ENCODE measurements around the gene ZNF474. TPM values are rescaled to one million over a fixed set of nuclear protein-coding genes. Genes with fewer than 3 reads are reported as not detected.

The ZNF474 gene
- total and polyA plus RNA-seq, 2 of the 8 experiments (the other 6 are each of a cell fraction or from before 2014, with no cell fraction given), result not detected

DNA sequence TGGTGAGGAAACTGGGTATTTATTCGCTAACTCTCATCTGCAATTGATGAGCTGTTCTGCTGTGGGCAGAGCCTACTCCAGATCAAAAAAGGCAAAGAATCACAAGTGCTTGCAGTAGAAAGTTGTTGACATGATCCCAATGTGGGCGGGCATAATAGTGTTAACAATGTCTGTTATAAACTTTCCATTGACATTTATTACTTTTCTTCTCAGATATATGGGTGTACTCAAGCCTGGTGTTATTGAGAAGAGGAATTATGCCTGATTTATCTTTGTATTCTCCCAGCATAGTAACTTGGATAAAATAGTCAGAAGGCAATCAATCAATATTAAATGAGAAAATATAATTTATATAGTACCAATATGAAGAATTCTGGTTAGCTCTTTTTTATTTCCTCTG lies 47.8 kb downstream of the ZNF474 start:
- H2AK5ac ChIP-seq (ENCODE audit: low read depth, low read length), result no peak overlapping the region
- TF ChIP-seq HDAC6 (IDR thresholded peaks at IDR 0.05; ENCODE audit: low read depth, low read length) (no peak), BCL11A (IDR thresholded peaks at IDR 0.05; ENCODE audit: low read depth in 2 of 2, low read length in 2 of 2) (no peak), BACH1 (IDR thresholded peaks at IDR 0.05; ENCODE audit: low read length) (no peak), ZNF274 (IDR thresholded peaks at IDR 0.05; ENCODE audit: borderline replicate concordance, extremely low read depth, low read length) (no peak), EGR1 (IDR thresholded peaks at IDR 0.05; ENCODE audit: borderline replicate concordance, low read depth, low read length) (no peak), JUN (IDR thresholded peaks at IDR 0.05; ENCODE audit: low read depth, low read length) (no peak)
- TF ChIP-seq, protein P1, sequence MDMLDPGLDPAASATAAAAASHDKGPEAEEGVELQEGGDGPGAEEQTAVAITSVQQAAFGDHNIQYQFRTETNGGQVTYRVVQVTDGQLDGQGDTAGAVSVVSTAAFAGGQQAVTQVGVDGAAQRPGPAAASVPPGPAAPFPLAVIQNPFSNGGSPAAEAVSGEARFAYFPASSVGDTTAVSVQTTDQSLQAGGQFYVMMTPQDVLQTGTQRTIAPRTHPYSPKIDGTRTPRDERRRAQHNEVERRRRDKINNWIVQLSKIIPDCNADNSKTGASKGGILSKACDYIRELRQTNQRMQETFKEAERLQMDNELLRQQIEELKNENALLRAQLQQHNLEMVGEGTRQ (IDR thresholded peaks at IDR 0.05; ENCODE audit: low read length), result no peak
- no peak overlapping the region for H3K4me2 ChIP-seq (ENCODE audit: insufficient read depth in 1 of 2, low read depth in 2 of 2, low read length in 2 of 2)
- H3K36me3 ChIP-seq (ENCODE audit: control insufficient read depth in 2 of 4, insufficient read depth in 4 of 4, low read length in 3 of 4), result no peaks in the 10 kb centered on the region
- H3K79me1 ChIP-seq (ENCODE audit: low read depth, low read length), result no peaks in the 10 kb centered on the region
- H4K20me1 ChIP-seq (replicated peaks in 1 of 2; ENCODE audit: control insufficient read depth in 1 of 2, insufficient read depth in 2 of 2, low read length in 2 of 2), result no peaks in the 10 kb centered on the region
- H3K27me3 ChIP-seq (replicated peaks in 1 of 4; ENCODE audit: control insufficient read depth in 3 of 4, extremely low read depth in 1 of 4, insufficient read depth in 3 of 4, low read length in 3 of 4), result no peaks in the 10 kb centered on the region
- WGBS, 2 experiments (ENCODE audit: extremely low coverage in 1 of 2, insufficient coverage in 1 of 2, insufficient read length in 1 of 2, insufficient replicate concordance in 2 of 2, low coverage in 1 of 2, low lambda C conversion rate in 2 of 2, missing lambda C conversion rate in 1 of 2), result 94% methylated on average over 2 of the region's 2 CpGs; no CpG with 5 or more reads in 1 of the 2 experiments
- H2BK15ac ChIP-seq (ENCODE audit: low read length), result no peak overlapping the region
- H3K9me3 ChIP-seq (ENCODE audit: insufficient read depth in 2 of 2, low read depth in 1 of 2, low read length in 1 of 2), result no peaks in the 10 kb centered on the region
- H2BK120ac ChIP-seq (replicated peaks; ENCODE audit: low read depth, low read length), result no peak overlapping the region
- FAIRE-seq (no peak), DNase-seq (ENCODE audit: low read depth in 1 of 2, low spot score in 2 of 2) (no peak)
- no peak overlapping the region for H3K14ac ChIP-seq (ENCODE audit: insufficient read length)
- H4K8ac ChIP-seq (ENCODE audit: extremely low read depth, insufficient read depth, low read length), result no peak overlapping the region
- H2BK12ac ChIP-seq (ENCODE audit: low read depth, low read length), result no peak overlapping the region
- no peak overlapping the region for H3K23ac ChIP-seq (ENCODE audit: insufficient read length)
- no peak overlapping the region for H3K4me3 ChIP-seq (ENCODE audit: extremely low read depth in 1 of 4, insufficient read depth in 2 of 4, low read depth in 3 of 4, low read length in 4 of 4)
- no peak overlapping the region for H3K4ac ChIP-seq (replicated peaks; ENCODE audit: insufficient read length, low read depth, low read length)
- CTCF ChIA-PET (ENCODE audit: partially characterized antibody), result interaction anchor here (1.1 to 1.5 kb wide), 4 partner anchors 75 to 324 kb away, joined by 3 to 4 read pairs (median 3); no protein-coding TSS in a partner anchor
- no peak overlapping the region for H3K27ac ChIP-seq (ENCODE audit: low read depth, low read length)
- no peak overlapping the region for H2AFZ ChIP-seq (ENCODE audit: low read length)
- H3K23me2 ChIP-seq (ENCODE audit: low read depth, low read length), result no peaks in the 10 kb centered on the region
- no peak overlapping the region for H3K56ac ChIP-seq (replicated peaks; ENCODE audit: insufficient read length, low read depth, low read length)
- no peak overlapping the region for H3K18ac ChIP-seq (ENCODE audit: extremely low read depth, low read length)
- no peak overlapping the region for H2BK5ac ChIP-seq (ENCODE audit: low read depth, low read length)
- H3K79me2 ChIP-seq (ENCODE audit: control insufficient read depth in 1 of 2, insufficient read depth in 2 of 2, low read length in 2 of 2), result no peaks in the 10 kb centered on the region
- H4K5ac ChIP-seq (ENCODE audit: insufficient read length, low read depth, low read length), result no peak overlapping the region
- POLR2A ChIA-PET (ENCODE audit: partially characterized antibody), result no interaction called here
- H2BK20ac ChIP-seq (ENCODE audit: low read length), result no peak overlapping the region
- H3K4me1 ChIP-seq (replicated peaks in 1 of 4; ENCODE audit: control insufficient read depth in 3 of 4, insufficient read depth in 4 of 4, low read length in 3 of 4), result no peaks in the 10 kb centered on the region
- no peak overlapping the region for H4K91ac ChIP-seq (replicated peaks; ENCODE audit: insufficient read length, low read length)
- no peak overlapping the region for H3K9ac ChIP-seq (replicated peaks in 1 of 4; ENCODE audit: extremely low read depth in 1 of 4, low read depth in 3 of 4, low read length in 3 of 4)

Data from H1 (cell line).